22Rv1 (cell line): ENCODE results near the gene P2RX2.

Source experiments
- ZFX ChIP-seq: fragments of 450-650 bp; IDR thresholded peaks from 2 replicates; pipeline ENCODE4 v1.6.1; 2017; ENCODE audit warnings: antibody characterized with exemption, borderline replicate concordance
- TF ChIP-seq, protein P1 (sequence below): fragments of 450-650 bp; IDR thresholded peaks from 2 replicates; pipeline ENCODE4 v1.5.1; 2017; ENCODE audit warnings: mild to moderate bottlenecking

DNA sequence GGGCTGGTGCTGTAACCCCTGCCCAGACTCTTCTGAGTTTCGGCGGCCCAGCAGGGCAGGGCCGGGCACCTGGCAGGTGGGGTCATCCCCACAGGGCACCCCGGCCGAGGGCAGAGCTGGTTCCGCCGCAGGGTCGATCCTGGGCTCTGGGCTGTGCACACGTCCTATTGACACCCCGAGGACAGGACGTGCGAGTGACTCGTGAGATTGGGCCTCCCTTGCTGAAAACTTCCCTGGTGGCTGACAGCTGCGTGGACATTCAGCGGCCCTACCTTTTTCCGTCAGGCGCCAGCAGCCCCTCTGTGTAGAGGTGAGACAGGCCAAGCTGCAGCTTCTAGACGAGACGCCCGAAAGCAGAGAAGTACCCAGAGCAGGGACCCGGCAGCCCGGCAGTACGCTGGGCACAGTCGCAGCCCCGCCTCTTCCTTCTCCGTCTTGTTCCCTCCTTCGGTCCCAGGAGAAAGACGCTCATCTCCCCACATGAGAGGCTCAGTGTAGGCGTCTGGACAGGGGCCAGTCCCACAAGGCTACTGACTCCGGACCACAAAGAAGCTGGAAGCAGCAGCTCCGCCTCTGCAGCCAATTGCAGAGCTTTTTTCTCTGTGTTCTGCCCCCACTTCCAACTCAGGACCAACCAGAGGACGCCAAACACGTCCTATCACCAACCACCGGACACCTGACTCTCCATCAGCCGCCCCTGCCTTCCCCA lies 8.4 kb upstream of the P2RX2 start, which contains the start of gene LRCOL1:
- TF ChIP-seq, protein P1, sequence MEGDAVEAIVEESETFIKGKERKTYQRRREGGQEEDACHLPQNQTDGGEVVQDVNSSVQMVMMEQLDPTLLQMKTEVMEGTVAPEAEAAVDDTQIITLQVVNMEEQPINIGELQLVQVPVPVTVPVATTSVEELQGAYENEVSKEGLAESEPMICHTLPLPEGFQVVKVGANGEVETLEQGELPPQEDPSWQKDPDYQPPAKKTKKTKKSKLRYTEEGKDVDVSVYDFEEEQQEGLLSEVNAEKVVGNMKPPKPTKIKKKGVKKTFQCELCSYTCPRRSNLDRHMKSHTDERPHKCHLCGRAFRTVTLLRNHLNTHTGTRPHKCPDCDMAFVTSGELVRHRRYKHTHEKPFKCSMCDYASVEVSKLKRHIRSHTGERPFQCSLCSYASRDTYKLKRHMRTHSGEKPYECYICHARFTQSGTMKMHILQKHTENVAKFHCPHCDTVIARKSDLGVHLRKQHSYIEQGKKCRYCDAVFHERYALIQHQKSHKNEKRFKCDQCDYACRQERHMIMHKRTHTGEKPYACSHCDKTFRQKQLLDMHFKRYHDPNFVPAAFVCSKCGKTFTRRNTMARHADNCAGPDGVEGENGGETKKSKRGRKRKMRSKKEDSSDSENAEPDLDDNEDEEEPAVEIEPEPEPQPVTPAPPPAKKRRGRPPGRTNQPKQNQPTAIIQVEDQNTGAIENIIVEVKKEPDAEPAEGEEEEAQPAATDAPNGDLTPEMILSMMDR: no peak
- no peak for TF ChIP-seq ZFX
